ENCODE measurements around the gene GAB2.
A peak's percentile ranks its signal among the peaks of the same experiment; 100 is the strongest.
"Not testable (repeated sequence)": the region's sequence is repeated elsewhere in the genome, so short reads cannot be mapped to it uniquely, and the experiment has no call there.

The GAB2 gene

DNA sequence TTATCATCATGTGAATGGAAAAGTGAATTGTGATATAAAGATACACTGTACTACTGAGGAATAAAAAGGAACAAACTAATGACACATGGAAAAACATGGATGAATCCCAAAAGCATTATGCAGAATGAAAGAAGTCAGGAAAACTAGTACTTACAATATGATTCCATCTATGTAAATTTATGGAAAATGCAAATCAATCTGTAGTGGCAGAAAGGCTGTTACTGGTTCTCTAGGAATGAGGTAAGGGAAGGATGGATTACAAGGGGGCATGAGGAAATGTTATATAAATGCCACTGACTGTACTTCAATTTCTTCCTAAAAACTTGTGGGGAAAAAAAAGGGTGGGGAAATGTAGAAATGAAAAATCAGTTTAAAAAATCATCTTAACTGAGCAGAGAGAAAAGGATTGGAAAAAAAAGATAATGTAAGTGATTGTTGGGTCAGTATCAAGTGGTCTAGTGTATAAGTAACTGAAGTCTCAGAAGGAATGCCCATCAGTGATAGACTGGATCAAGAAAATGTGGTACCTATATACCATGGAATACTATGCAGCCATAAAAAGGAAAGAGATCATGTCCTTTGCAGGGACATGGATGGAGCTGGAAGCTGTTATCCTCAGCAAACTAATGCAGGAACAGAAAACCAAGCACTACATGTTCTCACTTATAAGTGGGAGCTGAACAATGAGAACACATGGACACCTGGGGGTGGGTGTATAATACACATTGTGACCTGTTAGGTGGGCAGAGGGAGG, 180.2 kb downstream of the GAB2 start:
- DNase-seq, result no peak

- no peak for DNase-seq
These were observed 183.6 kb downstream of the GAB2 start for GRCh38 chr11:78234006-78234405.

DNA sequence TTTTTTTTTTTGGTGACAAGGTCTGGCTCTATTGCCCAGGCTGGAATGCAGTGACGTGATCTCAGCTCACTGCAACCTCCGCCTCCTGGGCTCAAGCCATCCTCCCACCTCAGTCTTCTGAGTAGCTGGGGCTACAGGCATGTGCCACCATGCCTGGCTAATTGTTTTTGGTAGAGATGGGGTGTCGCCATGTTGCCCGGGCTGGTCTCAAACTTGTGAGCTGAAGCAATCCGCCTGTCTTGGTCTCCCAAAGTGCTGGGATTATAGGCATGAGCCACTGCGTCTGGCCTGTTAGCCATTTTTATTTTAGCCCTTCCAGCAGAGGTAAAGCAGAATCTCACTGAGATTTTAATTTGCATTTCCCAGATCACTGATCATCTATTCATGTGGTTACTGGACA, 184.6 kb downstream of the GAB2 start:
- not testable (repeated sequence) for DNase-seq

GRCh38 chr11:78231962-78232501, 185.6 kb downstream of the GAB2 start:
- DNase-seq, result peak; percentile 55

DNA sequence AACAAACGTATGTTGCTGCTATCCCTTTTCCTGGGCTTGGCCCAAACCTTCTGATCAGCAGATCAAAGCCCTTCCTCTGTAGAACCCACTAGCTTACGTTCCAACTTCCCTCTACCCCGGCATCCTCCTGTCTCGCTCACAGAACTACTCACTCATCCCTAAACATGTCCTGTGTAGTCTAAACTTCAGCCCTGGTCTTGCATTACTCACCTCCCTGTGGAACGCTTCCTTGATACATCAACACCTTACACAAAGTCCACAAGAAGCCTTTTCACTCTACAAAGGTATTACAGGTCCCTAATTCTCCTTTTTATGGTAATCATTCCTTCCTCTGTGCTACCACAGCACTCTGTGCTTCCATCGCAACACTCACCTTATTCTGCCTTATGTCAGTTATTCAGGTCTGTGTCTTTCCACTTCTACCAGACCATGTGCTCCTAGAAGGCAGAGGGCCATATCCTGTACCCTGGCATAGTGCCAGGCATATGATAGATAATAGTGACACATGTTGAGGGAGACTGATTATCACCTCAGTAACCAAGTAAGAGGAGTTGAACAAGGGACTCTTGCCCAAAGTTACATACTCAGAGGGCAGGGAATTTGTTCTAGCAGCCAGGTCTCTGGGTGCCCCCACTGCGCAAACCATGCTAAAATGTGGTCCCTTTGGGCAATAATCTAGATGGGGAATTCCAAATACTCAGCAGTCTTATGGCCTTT, 187.3 kb downstream of the GAB2 start:
- no peak for DNase-seq

DNA sequence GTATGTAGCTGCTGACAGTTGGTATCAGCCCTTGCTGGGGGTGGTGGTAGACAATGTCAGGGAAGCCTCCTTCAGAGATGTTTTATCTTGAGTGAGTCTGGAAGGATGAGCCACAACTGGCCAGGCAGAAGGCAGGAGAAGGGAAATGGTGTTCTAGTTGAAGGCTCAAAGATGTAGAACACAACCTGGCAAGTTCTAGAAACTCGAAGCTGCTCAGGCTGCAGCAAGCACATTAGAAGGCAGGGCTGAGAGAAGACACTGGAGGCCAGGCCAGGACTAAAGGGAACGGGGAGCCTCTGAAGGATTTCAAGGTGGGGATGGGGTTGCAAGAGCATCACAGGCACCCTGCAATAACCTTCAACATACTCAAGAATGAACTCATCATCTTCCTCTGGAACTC, 188.5 kb downstream of the GAB2 start:
- DNase-seq, result no peak

DNA sequence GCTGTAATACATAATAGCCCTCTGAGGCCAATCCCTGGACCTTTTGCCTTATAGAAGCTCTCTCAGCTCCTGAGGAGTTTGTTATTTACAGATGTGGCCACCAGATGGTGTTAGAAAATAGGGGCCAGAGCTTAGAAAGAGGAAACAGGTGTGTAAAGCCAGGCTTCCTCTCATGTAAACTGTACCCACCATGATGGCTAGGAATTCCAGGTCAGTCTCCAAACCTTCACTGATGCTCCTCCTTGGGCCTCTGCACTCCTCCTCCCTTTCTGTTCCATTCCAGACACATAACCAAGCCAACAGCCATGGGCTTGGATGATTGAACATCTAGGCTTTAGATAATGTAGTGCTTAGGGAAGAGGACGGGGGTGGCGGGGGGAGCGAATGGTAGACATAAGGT, 189.2 kb downstream of the GAB2 start:
- DNase-seq, result peak; percentile 46

DNA sequence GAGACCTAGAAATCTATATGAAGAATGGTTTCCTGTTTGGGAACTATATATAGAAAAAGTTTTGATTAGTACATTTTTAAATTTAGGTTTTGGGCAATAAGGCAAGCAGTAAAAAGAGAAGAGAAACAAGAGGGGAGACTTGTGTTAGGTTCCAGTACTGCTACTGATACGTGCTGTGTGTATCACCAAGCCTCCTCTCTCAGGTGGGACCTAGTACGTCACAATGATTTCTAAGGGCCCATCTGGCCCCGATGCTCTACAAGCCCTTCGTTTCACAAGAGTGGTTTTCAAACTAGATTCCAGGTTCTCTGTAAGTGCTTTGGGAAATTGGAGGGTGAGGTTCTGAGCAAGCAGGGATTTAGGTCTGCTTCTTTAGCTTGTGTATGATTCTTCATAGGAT, 189.7 kb downstream of the GAB2 start:
- no peak for DNase-seq

DNA sequence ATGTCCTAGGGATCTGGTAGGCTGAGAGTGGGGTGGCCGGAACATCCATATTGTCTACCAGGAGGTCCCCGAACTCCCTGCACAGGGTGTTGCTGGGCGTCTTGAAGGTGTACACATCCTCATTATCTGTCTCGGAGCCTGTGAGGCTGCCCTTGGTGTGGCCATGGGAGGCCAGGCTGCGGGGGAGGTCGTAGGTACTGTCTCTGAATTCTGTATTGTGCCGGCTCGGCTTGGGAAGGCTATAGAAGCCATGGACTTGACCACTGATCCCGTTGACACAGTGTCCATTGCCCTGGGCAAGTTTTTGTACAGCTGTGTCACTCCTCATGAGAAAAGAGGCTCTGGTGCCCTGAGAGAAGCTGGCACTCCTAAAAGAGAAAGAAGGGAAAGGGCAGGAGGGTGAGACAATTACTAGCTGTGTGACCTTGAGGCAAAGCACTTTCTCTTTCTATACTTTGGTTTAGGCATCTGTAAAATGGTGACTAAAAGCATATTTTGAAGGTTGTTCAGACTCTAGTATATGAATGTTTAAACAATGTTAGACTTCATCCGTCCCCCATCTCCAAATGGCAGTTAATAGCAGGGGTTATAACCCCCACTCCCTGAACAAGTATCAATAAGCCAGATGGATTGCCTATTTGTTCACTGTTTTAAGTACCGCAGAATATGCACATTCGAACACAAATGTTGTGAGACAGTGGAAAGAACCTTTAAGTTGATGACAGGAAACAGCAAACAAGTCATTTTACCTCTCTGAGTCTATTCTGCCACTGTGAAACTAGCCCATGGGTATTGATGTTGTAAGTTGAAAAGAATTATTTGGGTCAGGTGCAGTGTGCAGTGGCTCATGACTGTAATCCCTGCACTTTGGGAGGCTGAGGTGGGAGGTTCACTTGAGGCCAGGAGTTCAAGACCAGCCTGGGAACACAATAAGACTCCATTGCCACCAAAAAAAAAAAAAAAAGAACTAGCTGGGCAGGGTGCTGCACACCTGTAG, 190.6 kb downstream of the GAB2 start:
- DNase-seq, result no peak

GRCh38 chr11:78224906-78225420, 192.7 kb downstream of the GAB2 start:
- no peak for DNase-seq

DNA sequence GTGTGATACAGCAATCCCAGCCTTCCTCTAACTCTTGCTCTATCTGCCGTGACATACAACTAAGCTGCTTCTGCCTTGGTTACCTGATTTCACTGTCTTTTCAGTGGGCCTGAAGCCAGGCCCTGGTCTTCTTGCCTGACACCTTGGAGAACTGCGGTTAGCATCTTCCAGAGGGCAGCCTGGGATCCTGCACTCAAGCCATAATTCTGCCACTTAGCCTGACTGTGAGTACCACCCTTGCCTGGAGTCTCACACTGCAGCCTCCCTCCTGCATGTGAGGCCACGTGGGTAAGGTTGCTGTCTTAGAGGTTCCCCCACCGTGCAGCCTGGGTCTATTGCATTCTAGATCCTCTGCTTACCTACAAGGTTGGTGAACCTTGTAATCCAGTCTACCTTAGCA, 193.1 kb downstream of the GAB2 start:
- no peak for DNase-seq

- DNase-seq, result no peak
These were observed 194.2 kb downstream of the GAB2 start for GRCh38 chr11:78223320-78223954.

- DNase-seq, result not testable (repeated sequence)
These were observed 194.9 kb downstream of the GAB2 start for GRCh38 chr11:78222726-78223125.

- DNase-seq, result no peak
These were observed 196.0 kb downstream of the GAB2 start for GRCh38 chr11:78221396-78222315.

DNA sequence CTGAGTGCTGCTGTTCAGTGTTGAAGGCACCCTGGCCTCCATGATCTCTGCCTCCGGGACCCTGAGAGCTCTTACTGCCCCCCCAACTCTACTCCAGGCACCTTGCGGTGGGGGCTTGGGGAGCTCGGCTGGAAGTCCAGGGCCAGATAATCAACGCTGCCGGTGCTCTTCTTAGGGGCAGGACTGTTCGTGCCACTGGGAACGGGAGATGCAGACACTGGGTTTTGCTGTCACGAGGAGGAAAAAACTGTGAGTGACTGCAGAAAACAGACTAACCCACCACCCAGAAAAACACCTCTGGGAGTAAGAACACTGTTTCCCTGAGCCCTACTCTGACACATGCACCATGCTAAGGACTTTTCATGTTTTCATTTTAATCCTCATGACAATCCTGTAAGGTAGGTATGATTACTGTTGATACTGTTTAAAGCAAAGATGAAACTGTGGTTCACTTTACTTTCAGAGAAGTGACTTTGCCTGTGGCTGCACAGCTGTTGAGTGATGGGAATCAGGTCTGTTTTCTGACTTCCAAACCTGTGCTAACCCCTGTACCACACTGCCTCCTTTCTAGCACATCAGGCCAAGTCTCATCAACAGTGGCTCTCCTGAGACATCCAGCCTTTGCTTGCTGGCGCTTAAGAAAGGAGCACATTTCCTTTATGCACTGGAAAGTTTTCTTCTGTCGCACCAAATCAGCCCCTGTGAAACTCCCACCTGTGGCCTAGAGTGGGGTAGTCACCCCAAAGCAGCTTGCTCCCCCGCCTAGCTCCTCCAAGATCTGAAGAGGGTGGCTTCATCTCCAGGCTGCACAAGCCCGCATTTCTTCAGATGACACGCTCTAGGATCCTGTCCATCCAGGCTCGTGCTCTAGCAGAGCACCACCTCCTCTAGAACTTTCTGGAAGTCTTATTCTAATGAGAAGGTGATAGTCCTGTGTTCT, 197.1 kb downstream of the GAB2 start:
- no peak for DNase-seq

DNA sequence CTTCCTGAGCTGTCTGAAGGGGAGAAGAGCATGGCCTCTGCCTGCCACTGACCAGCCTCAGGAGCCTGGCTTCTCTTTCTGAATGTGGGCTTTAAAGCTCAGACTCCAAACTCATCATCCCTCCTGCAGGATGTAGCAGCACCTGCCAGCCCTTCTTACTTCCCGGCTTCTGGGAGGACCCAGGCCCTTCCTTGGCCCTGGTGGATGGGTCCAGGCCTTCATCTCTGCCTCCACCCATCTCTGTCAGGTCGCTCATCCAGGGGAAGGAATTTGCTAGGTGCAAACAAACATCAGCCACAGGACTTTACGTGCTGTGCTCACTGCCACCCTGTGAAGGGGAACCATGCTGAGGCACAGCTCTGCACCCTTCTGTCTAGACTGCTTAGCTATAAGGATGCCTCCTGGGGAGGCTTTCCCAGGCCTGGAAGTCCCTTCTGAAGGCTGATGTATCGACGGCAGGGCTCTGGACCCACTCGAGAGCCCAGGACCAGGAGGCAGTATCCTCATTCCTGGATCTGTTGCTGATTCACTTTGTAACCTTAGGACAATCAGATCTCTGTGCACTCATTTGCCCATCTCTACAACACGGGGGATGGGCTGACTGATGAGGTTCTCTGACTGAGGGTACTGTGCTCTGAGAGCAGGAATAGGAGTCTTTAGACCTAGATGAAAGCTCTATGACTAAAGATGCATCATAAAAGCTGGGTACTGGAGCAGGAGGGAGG, 198.0 kb downstream of the GAB2 start:
- no peak for DNase-seq

- no peak for DNase-seq
These were observed 198.7 kb downstream of the GAB2 start for GRCh38 chr11:78218707-78219492.
